Measurements from ENCODE around the gene NRARP. TPM values are rescaled to one million over a fixed set of nuclear protein-coding genes. Genes with fewer than 3 reads are reported as not detected.

The NRARP gene
- total RNA-seq, 2 experiments from 2014 or later = 6.9 to 8.9 TPM

GRCh38 chr9:137268538-137269201, 33.4 kb downstream of the NRARP start:
- no peak overlapping the region for H2AFZ ChIP-seq (ENCODE audit: low read length)
- peak overlapping the region; percentile 90 for H3K27ac ChIP-seq (ENCODE audit: low read depth, low read length, poor library complexity, severe bottlenecking)
- H3K4me1 ChIP-seq (ENCODE audit: insufficient read depth, low read length, poor library complexity, severe bottlenecking) = peaks cover 54% of the 10 kb centered on the region
- peaks cover 77% of the 10 kb centered on the region for H3K36me3 ChIP-seq (ENCODE audit: insufficient read depth, low read length)
- TF ChIP-seq CTCF (conservative IDR thresholded peaks at IDR 0.05; ENCODE audit: low read length) = no peak
- TF ChIP-seq EZH2phosphoT487 (IDR thresholded peaks at IDR 0.05; ENCODE audit: borderline replicate concordance, low read depth, low read length) = no peak
- ChIA-PET POLR2A (interaction anchor here (0.6 to 1.2 kb wide), 4 partner anchors 9 to 186 kb away, joined by 3 to 9 read pairs (median 3); partner anchors contain the start of genes NELFB and TOR4A), CTCF (ENCODE audit: unreplicated experiment) (interaction anchor here (0.5 to 0.6 kb wide), 2 partner anchors 30 to 320 kb away, joined by 3 read pairs; no protein-coding TSS in a partner anchor)
- no peaks in the 10 kb centered on the region for H3K9me3 ChIP-seq (ENCODE audit: low read length)
- TSS peak; percentile 81 for BruUV-seq (replicated peaks)
- H3K4me3 ChIP-seq (ENCODE audit: low read depth, low read length, poor library complexity, severe bottlenecking) = peak overlapping the region; percentile 65
- H3K79me2 ChIP-seq (ENCODE audit: insufficient read depth, low read depth, low read length) = peaks cover 18% of the 10 kb centered on the region; the same call in 1 of the 2 replicates
- H4K20me1 ChIP-seq (ENCODE audit: insufficient read depth, low read length) = no peaks in the 10 kb centered on the region
- intact Hi-C loops (cut with micrococcal nuclease; ENCODE audit: unreplicated experiment) = loop anchor here (1.0 to 2.0 kb wide), 3 partner anchors 9 to 68 kb away; partner anchors contain the start of genes TOR4A and TPRN
- peak overlapping the region; percentile 90 for H3K4me2 ChIP-seq (ENCODE audit: low read length)
- DNase-seq (ENCODE audit: low spot score) = peak; percentile 32
- no peaks in the 10 kb centered on the region for H3K9me2 ChIP-seq (ENCODE audit: insufficient read depth, low read length)

- H3K4me1 ChIP-seq (ENCODE audit: insufficient read depth, low read length, poor library complexity, severe bottlenecking) = peaks cover 48% of the 10 kb centered on the region
- BruUV-seq (replicated peaks) = no TSS peak
- no peak overlapping the region for H2AFZ ChIP-seq (ENCODE audit: low read length)
- H3K36me3 ChIP-seq (ENCODE audit: insufficient read depth, low read length) = peaks cover 75% of the 10 kb centered on the region
- ChIA-PET POLR2A (no interaction called here), CTCF (ENCODE audit: unreplicated experiment) (no interaction called here)
- peak overlapping the region; percentile 65 for H3K4me3 ChIP-seq (ENCODE audit: low read depth, low read length, poor library complexity, severe bottlenecking)
- H4K20me1 ChIP-seq (ENCODE audit: insufficient read depth, low read length) = no peaks in the 10 kb centered on the region
- H3K9me3 ChIP-seq (ENCODE audit: low read length) = no peaks in the 10 kb centered on the region
- peak overlapping the region; percentile 90 for H3K4me2 ChIP-seq (ENCODE audit: low read length)
- peak overlapping the region; percentile 90 for H3K27ac ChIP-seq (ENCODE audit: low read depth, low read length, poor library complexity, severe bottlenecking)
- intact Hi-C loops (cut with micrococcal nuclease; ENCODE audit: unreplicated experiment) = loop anchor here (1.0 to 2.0 kb wide), 3 partner anchors 9 to 68 kb away; partner anchors contain the start of genes TOR4A and TPRN
- no peaks in the 10 kb centered on the region for H3K9me2 ChIP-seq (ENCODE audit: insufficient read depth, low read length)
- TF ChIP-seq EZH2phosphoT487 (IDR thresholded peaks at IDR 0.05; ENCODE audit: borderline replicate concordance, low read depth, low read length) = no peak
- TF ChIP-seq CTCF (conservative IDR thresholded peaks at IDR 0.05; ENCODE audit: low read length) = no peak
- H3K79me2 ChIP-seq (ENCODE audit: insufficient read depth, low read depth, low read length) = peaks cover 18% of the 10 kb centered on the region; the same call in 1 of the 2 replicates
- DNase-seq (ENCODE audit: low spot score) = peak; percentile 98
Measured at GRCh38 chr9:137267933-137268355, 34.1 kb downstream of the NRARP start.
